ENCODE data around the gene PPP1R13B.
"Not testable (repeated sequence)": the region's sequence is repeated elsewhere in the genome, so short reads cannot be mapped to it uniquely, and the experiment has no call there.

The PPP1R13B gene

GRCh38 chr14:103847451-103848174 lies at the start of gene PPP1R13B:
Gene PPP1R13B (minus strand): TSS chr14:103847575. CDS start chr14:103847307, 268 bp downstream.
- peak; percentile 91 to 93 for DNase-seq (ENCODE audit: low read depth in 1 of 2, low spot score in 1 of 2)

- no peak for DNase-seq (ENCODE audit: low read depth in 1 of 2, low spot score in 1 of 2)
These were observed 49.2 kb upstream of the PPP1R13B start for GRCh38 chr14:103896578-103896977.

- no peak for DNase-seq (ENCODE audit: low read depth in 1 of 2, low spot score in 1 of 2)
These were observed 47.3 kb upstream of the PPP1R13B start for GRCh38 chr14:103894723-103895059.

- no peak for DNase-seq (ENCODE audit: low read depth in 1 of 2, low spot score in 1 of 2)
These were observed 46.8 kb upstream of the PPP1R13B start for GRCh38 chr14:103894034-103894722.

- no peak for DNase-seq (ENCODE audit: low read depth in 1 of 2, low spot score in 1 of 2)
These were observed 44.9 kb upstream of the PPP1R13B start for GRCh38 chr14:103892247-103892646.

GRCh38 chr14:103891667-103892215 lies 44.4 kb upstream of the PPP1R13B start:
- no peak for DNase-seq (ENCODE audit: low read depth in 1 of 2, low spot score in 1 of 2)

GRCh38 chr14:103890821-103891666 lies 43.7 kb upstream of the PPP1R13B start:
- DNase-seq (ENCODE audit: low read depth in 1 of 2, low spot score in 1 of 2), result no peak

- DNase-seq (ENCODE audit: low read depth in 1 of 2, low spot score in 1 of 2), result no peak
These were observed 42.6 kb upstream of the PPP1R13B start for GRCh38 chr14:103890052-103890371.

- DNase-seq (ENCODE audit: low read depth in 1 of 2, low spot score in 1 of 2), result no peak
These were observed 42.1 kb upstream of the PPP1R13B start for GRCh38 chr14:103889313-103890051.

GRCh38 chr14:103889002-103889312 lies 41.6 kb upstream of the PPP1R13B start:
- not testable (repeated sequence) for DNase-seq (ENCODE audit: low read depth in 1 of 2, low spot score in 1 of 2)

GRCh38 chr14:103887557-103888115 lies 40.3 kb upstream of the PPP1R13B start:
- no peak for DNase-seq (ENCODE audit: low read depth in 1 of 2, low spot score in 1 of 2)

- no peak for DNase-seq (ENCODE audit: low read depth in 1 of 2, low spot score in 1 of 2)
These were observed 39.8 kb upstream of the PPP1R13B start for GRCh38 chr14:103887170-103887501.

- DNase-seq (ENCODE audit: low read depth in 1 of 2, low spot score in 1 of 2), result no peak
These were observed 39.2 kb upstream of the PPP1R13B start for GRCh38 chr14:103886304-103887169.

GRCh38 chr14:103885509-103885932 lies 38.1 kb upstream of the PPP1R13B start:
- no peak for DNase-seq (ENCODE audit: low read depth in 1 of 2, low spot score in 1 of 2)

GRCh38 chr14:103884854-103885253 lies 37.5 kb upstream of the PPP1R13B start:
- DNase-seq (ENCODE audit: low read depth in 1 of 2, low spot score in 1 of 2), result no peak

GRCh38 chr14:103883263-103883523 lies 35.8 kb upstream of the PPP1R13B start:
- DNase-seq (ENCODE audit: low read depth in 1 of 2, low spot score in 1 of 2), result no peak

GRCh38 chr14:103882503-103883262 lies 35.3 kb upstream of the PPP1R13B start:
- no peak for DNase-seq (ENCODE audit: low read depth in 1 of 2, low spot score in 1 of 2)

GRCh38 chr14:103881268-103882201 lies 34.2 kb upstream of the PPP1R13B start:
- DNase-seq (ENCODE audit: low read depth in 1 of 2, low spot score in 1 of 2), result no peak
